ENCODE measurements around the gene VGLL4.

GRCh38 chr3:11662392-11662990, 18.8 kb upstream of the VGLL4 start:
- TF ChIP-seq SMC3 (IDR thresholded peaks at IDR 0.05) (0 out of 3 replicates have a peak, but pooled peaks have one; percentile 11), CTCF (IDR thresholded peaks at IDR 0.05) (peak; percentile 34; the same call in 1 of the 3 replicates), JUN (IDR thresholded peaks at IDR 0.05) (no peak)

Measured in A549 (cell line).